Trophoblast cell (in vitro differentiated cells and primary cell): Measurements from ENCODE around the gene RALGAPA2.

ENCODE experiments used
- DNase-seq, 2 donors: peaks; one replicate each; pipeline ENCODE4 v3.0.0-alpha.2; 2016
- H2AFZ ChIP-seq: 2 replicates; pipeline ENCODE4 v1.6.1; 2013; ENCODE audit warnings: low read length, moderate library complexity, mild to moderate bottlenecking; ENCODE audit not compliant: insufficient read depth, poor library complexity
- H2AK5ac ChIP-seq: 2 replicates; pipeline ENCODE4 v1.6.1; 2013; ENCODE audit warnings: mild to moderate bottlenecking, low read length
- H2BK120ac ChIP-seq: 2 replicates; pipeline ENCODE4 v1.6.1; 2013; ENCODE audit warnings: low read length, mild to moderate bottlenecking, moderate library complexity; ENCODE audit not compliant: insufficient read depth, poor library complexity
- H2BK12ac ChIP-seq: 2 replicates; pipeline ENCODE4 v1.6.1; 2013; ENCODE audit warnings: mild to moderate bottlenecking, low read length, moderate library complexity
- H2BK5ac ChIP-seq: 2 replicates; pipeline ENCODE4 v1.6.1; 2013; ENCODE audit warnings: low read length, low read depth, moderate library complexity, mild to moderate bottlenecking; ENCODE audit not compliant: poor library complexity
- H3K14ac ChIP-seq: 2 replicates; pipeline ENCODE4 v1.6.1; 2013; ENCODE audit warnings: mild to moderate bottlenecking, low read length
- H3K18ac ChIP-seq: 2 replicates; pipeline ENCODE4 v1.6.1; 2013; ENCODE audit warnings: mild to moderate bottlenecking, low read length
- H3K23ac ChIP-seq: 2 replicates; pipeline ENCODE4 v1.6.1; 2013; ENCODE audit warnings: low read length
- H3K27ac ChIP-seq: 2 replicates; pipeline ENCODE4 v1.5.1; 2013; ENCODE audit warnings: low read depth, mild to moderate bottlenecking, inconsistent platforms, low read length, moderate library complexity
- H3K27me3 ChIP-seq: 2 replicates; pipeline ENCODE4 v1.6.1; 2013; ENCODE audit warnings: inconsistent platforms, mild to moderate bottlenecking, low read length, moderate library complexity; ENCODE audit not compliant: insufficient read depth
- H3K36me3 ChIP-seq, 2 experiments: 1 replicate in 1 of 2; 2 replicates in 1 of 2; pipeline ENCODE4 v1.6.1; 2013; ENCODE audit warnings: low read length in 2 of 2, mild to moderate bottlenecking in 2 of 2, moderate library complexity in 1 of 2; ENCODE audit not compliant: insufficient read depth in 2 of 2, control insufficient read depth in 1 of 2
- H3K4ac ChIP-seq: 2 replicates; pipeline ENCODE4 v1.6.1; 2013; ENCODE audit warnings: low read depth, mild to moderate bottlenecking, low read length, moderate library complexity
- H3K4me1 ChIP-seq, 2 experiments: 1 replicate in 1 of 2; 2 replicates in 1 of 2; pipeline ENCODE4 v1.6.1; 2013; ENCODE audit warnings: low read length in 2 of 2, mild to moderate bottlenecking in 2 of 2, moderate library complexity in 1 of 2; ENCODE audit not compliant: insufficient read depth in 2 of 2, control insufficient read depth in 1 of 2
- H3K4me2 ChIP-seq: 2 replicates; pipeline ENCODE4 v1.6.1; 2013; ENCODE audit warnings: inconsistent platforms, mild to moderate bottlenecking, low read length, moderate library complexity
- H3K4me3 ChIP-seq: 2 replicates; pipeline ENCODE4 v1.5.1; 2013; ENCODE audit warnings: mild to moderate bottlenecking, low read depth, low read length, inconsistent platforms
- H3K79me1 ChIP-seq: one replicate; pipeline ENCODE4 v1.6.1; 2013; ENCODE audit warnings: low read length
- H3K79me2 ChIP-seq: 2 replicates; pipeline ENCODE4 v1.6.1; 2013; ENCODE audit warnings: low read length, mild to moderate bottlenecking; ENCODE audit not compliant: control insufficient read depth, insufficient read depth, poor library complexity
- H3K9ac ChIP-seq: 2 replicates; pipeline ENCODE4 v1.6.1; 2013; ENCODE audit warnings: mild to moderate bottlenecking, low read length
- H3K9me3 ChIP-seq: 2 replicates; pipeline ENCODE4 v1.6.1; 2013; ENCODE audit warnings: low read depth, mild to moderate bottlenecking, control low read depth, inconsistent platforms, low read length; ENCODE audit not compliant: insufficient read depth
- H4K12ac ChIP-seq: 2 replicates; pipeline ENCODE4 v1.6.1; 2013; ENCODE audit warnings: low read depth, mild to moderate bottlenecking, low read length, moderate library complexity
- H4K8ac ChIP-seq: 2 replicates; pipeline ENCODE4 v1.6.1; 2013; ENCODE audit warnings: low read depth, mild to moderate bottlenecking, low read length, moderate library complexity
- H4K91ac ChIP-seq: one replicate; pipeline ENCODE4 v1.6.1; 2013; ENCODE audit warnings: low read depth, mild to moderate bottlenecking, low read length, moderate library complexity
- WGBS: extraction: QIAGEN DNeasy Blood & Tissue Kit; methylation state at CpG from one replicate; pipeline ENCODE4 v1.1.7; 2013; ENCODE audit warnings: missing lambda C conversion rate; ENCODE audit not compliant: insufficient read length, insufficient coverage; ENCODE audit errors: extremely low coverage; 5-methylcytosine and 5-hydroxymethylcytosine counted together

The RALGAPA2 gene

DNA sequence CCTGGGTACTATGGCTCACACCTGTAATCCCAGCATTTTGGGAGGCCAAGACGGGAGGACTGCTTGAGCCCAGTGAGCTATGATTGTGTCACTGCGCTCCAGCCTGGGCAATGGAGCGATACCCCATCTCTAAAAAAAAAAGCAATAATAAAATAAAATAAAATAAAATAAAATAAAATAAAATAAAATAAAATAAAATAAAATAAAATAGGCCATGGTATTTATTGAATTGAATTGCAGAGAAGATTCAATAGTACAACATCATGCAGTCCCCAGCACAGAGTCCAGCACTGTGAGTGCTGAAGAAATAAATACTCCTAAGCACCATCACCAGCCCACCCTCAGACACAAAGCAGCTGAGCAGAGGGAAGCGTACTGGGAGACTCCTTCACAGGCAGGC lies 144.7 kb downstream of the RALGAPA2 start:
- Histone ChIP-seq H4K8ac (no peak overlapping the region), H3K4me3 (no peak overlapping the region), H3K79me2 (no peaks in the 10 kb centered on the region), H3K4me2 (no peak overlapping the region), H4K91ac (no peak overlapping the region), H2BK120ac (no peak overlapping the region), H3K4ac (no peak overlapping the region), H3K79me1 (no peaks in the 10 kb centered on the region), H3K9me3 (no peaks in the 10 kb centered on the region), H3K18ac (no peak overlapping the region), H3K23ac (no peak overlapping the region), H2BK12ac (no peak overlapping the region), H4K12ac (no peak overlapping the region), H3K14ac (no peak overlapping the region), H3K9ac (no peak overlapping the region), H3K27ac (no peak overlapping the region), H3K36me3 (peaks cover 0 to 2% of the 10 kb centered on the region in 2 experiments), H2AK5ac (no peak overlapping the region), H2BK5ac (no peak overlapping the region), H3K4me1 (no peaks in the 10 kb centered on the region), H2AFZ (no peak overlapping the region), H3K27me3 (no peaks in the 10 kb centered on the region)
- DNase-seq = no peak
- WGBS = no CpG with 5 or more reads among the region's 4 CpGs

DNA sequence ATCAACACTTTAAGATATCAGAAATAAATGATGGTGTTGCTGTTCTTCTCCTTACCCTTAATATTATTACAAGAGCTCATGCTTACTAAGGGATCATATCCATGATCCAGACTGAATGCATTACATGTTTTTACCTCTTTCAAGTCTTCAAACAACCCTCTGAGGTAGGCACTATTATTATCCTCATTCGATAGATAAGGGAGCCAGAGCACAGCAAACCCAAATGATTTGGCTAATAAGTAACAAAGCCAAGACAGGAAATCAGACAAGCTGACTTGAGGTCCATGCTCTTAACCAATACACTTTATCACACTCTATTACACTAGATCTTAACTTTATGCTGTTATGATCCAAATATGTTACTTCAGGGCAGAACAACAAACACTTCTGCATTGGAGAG lies 145.9 kb downstream of the RALGAPA2 start:
- Histone ChIP-seq H2BK5ac (no peak overlapping the region), H3K4me3 (no peak overlapping the region), H2BK120ac (no peak overlapping the region), H4K8ac (no peak overlapping the region), H3K23ac (no peak overlapping the region), H4K12ac (no peak overlapping the region), H2AFZ (no peak overlapping the region), H3K14ac (no peak overlapping the region), H3K9me3 (no peaks in the 10 kb centered on the region), H3K9ac (no peak overlapping the region), H3K27me3 (no peaks in the 10 kb centered on the region), H3K79me1 (no peaks in the 10 kb centered on the region), H4K91ac (no peak overlapping the region), H2AK5ac (no peak overlapping the region), H3K4me1 (no peaks in the 10 kb centered on the region), H3K4me2 (no peak overlapping the region), H3K27ac (no peak overlapping the region), H3K79me2 (no peaks in the 10 kb centered on the region), H2BK12ac (no peak overlapping the region), H3K36me3 (peaks cover 0 to 2% of the 10 kb centered on the region in 2 experiments), H3K18ac (no peak overlapping the region), H3K4ac (no peak overlapping the region)
- DNase-seq = no peak
- no CpG with 5 or more reads among the region's 1 CpG for WGBS

DNA sequence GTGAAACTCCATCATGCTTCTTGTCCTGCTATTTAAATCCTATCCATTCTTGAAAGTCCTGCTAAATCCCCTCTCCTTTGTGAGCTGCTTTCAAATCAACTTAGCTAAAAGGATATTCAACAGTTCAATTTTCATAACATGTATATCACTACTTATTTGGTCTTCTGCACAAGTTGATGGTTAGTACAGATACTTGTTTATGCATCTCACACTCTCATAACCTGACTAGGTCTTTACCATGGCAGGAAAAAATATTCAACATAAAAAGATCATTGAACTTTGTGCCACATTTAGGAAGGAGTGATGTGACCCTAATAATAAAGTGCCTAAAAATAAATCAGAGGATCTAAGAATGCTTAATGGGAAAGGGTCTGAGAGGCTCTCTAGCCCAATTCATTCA lies 148.2 kb downstream of the RALGAPA2 start:
- H3K27me3 ChIP-seq = no peaks in the 10 kb centered on the region
- no peak overlapping the region for H3K4ac ChIP-seq
- no peak overlapping the region for H3K23ac ChIP-seq
- H3K9me3 ChIP-seq = no peaks in the 10 kb centered on the region
- no peaks in the 10 kb centered on the region for H3K79me2 ChIP-seq
- no peak overlapping the region for H3K4me2 ChIP-seq
- H4K12ac ChIP-seq = no peak overlapping the region
- H3K9ac ChIP-seq = no peak overlapping the region
- H3K14ac ChIP-seq = no peak overlapping the region
- DNase-seq = no peak
- H3K27ac ChIP-seq = no peak overlapping the region
- no peak overlapping the region for H2BK12ac ChIP-seq
- no peak overlapping the region for H2AFZ ChIP-seq
- H3K36me3 ChIP-seq = no peaks in the 10 kb centered on the region
- no peak overlapping the region for H3K4me3 ChIP-seq
- no peak overlapping the region for H2AK5ac ChIP-seq
- no peak overlapping the region for H4K91ac ChIP-seq
- no peaks in the 10 kb centered on the region for H3K4me1 ChIP-seq
- no peak overlapping the region for H2BK5ac ChIP-seq
- no peak overlapping the region for H3K18ac ChIP-seq
- H3K79me1 ChIP-seq = no peaks in the 10 kb centered on the region
- no peak overlapping the region for H2BK120ac ChIP-seq
- no peak overlapping the region for H4K8ac ChIP-seq

DNA sequence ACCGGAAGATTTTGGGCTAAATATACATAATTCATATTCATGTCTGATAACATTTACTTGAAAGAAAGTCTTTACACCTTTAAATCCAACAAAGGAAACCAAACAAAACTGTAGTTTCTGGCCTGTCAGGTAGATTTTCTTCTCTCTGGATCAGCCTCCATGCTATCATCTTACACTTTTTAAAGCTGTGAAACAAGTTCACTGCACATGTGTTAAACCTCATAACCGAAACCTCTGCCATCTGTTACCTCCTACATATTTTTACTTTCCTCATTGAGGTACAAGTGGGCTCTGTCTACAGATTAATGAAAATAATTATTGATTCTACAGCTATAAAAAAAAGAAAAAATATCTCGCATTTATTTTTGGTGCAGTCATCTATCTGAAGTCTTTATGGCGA lies 149.9 kb downstream of the RALGAPA2 start:
- H3K27me3 ChIP-seq = no peaks in the 10 kb centered on the region
- H2BK5ac ChIP-seq = no peak overlapping the region
- H3K23ac ChIP-seq = no peak overlapping the region
- H3K27ac ChIP-seq = no peak overlapping the region
- no peak overlapping the region for H3K4me2 ChIP-seq
- H3K18ac ChIP-seq = no peak overlapping the region
- no CpG with 5 or more reads among the region's 4 CpGs for WGBS
- H4K12ac ChIP-seq = no peak overlapping the region
- no peak overlapping the region for H4K8ac ChIP-seq
- no peaks in the 10 kb centered on the region for H3K79me1 ChIP-seq
- no peaks in the 10 kb centered on the region for H3K79me2 ChIP-seq
- no peak overlapping the region for H2BK120ac ChIP-seq
- H2AFZ ChIP-seq = no peak overlapping the region
- no peaks in the 10 kb centered on the region for H3K4me1 ChIP-seq
- no peak overlapping the region for H2BK12ac ChIP-seq
- DNase-seq = no peak
- H3K14ac ChIP-seq = no peak overlapping the region
- H3K9ac ChIP-seq = no peak overlapping the region
- no peak overlapping the region for H4K91ac ChIP-seq
- no peaks in the 10 kb centered on the region for H3K36me3 ChIP-seq
- no peak overlapping the region for H3K4me3 ChIP-seq
- H2AK5ac ChIP-seq = no peak overlapping the region
- no peaks in the 10 kb centered on the region for H3K9me3 ChIP-seq
- H3K4ac ChIP-seq = no peak overlapping the region

DNA sequence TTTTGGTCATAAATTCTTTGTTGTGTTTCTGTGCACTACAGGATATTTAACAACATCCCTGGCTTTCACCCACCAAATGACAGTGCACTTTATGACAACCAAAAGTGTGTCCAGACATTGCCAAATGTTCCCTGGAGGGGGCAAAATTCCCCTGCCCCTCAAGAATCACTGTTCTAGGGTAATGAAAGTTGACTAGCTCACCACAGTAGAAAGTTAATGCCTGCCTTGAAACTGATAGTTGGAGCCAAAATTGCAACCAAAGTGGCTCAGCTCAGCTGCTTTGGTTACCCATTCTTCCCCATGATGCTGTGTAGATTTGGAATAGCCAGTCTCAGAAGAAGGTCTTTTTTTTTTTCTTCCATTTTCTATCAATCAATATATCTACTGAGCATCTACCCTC lies 150.6 kb downstream of the RALGAPA2 start:
- no peaks in the 10 kb centered on the region for H3K4me1 ChIP-seq
- H3K9me3 ChIP-seq = no peaks in the 10 kb centered on the region
- no peak overlapping the region for H4K8ac ChIP-seq
- H3K4me3 ChIP-seq = no peak overlapping the region
- H2BK120ac ChIP-seq = no peak overlapping the region
- H3K79me2 ChIP-seq = no peaks in the 10 kb centered on the region
- no peak overlapping the region for H4K91ac ChIP-seq
- no peak overlapping the region for H3K27ac ChIP-seq
- H2AK5ac ChIP-seq = no peak overlapping the region
- DNase-seq = no peak
- H3K79me1 ChIP-seq = no peaks in the 10 kb centered on the region
- no peak overlapping the region for H2BK5ac ChIP-seq
- no peak overlapping the region for H4K12ac ChIP-seq
- no peaks in the 10 kb centered on the region for H3K27me3 ChIP-seq
- no peak overlapping the region for H2BK12ac ChIP-seq
- H3K36me3 ChIP-seq = no peaks in the 10 kb centered on the region
- no peak overlapping the region for H3K23ac ChIP-seq
- no peak overlapping the region for H3K14ac ChIP-seq
- no peak overlapping the region for H3K9ac ChIP-seq
- H3K18ac ChIP-seq = no peak overlapping the region
- H2AFZ ChIP-seq = no peak overlapping the region
- no peak overlapping the region for H3K4ac ChIP-seq
- no peak overlapping the region for H3K4me2 ChIP-seq
